ENCODE data around the gene LIME1.

GRCh38 chr20:63777614-63778013, 41.1 kb downstream of the LIME1 start:
- TF ChIP-seq CTCF (IDR thresholded peaks at IDR 0.05 in 2 of 3, conservative IDR thresholded peaks at IDR 0.05 in 1 of 3; ENCODE audit: borderline replicate concordance in 1 of 3, insufficient read depth in 1 of 3, low read depth in 2 of 3, low read length in 2 of 3) (no peak), SP1 (IDR thresholded peaks at IDR 0.05; ENCODE audit: low read depth) (no peak), POLR2A (IDR thresholded peaks at IDR 0.05; ENCODE audit: borderline replicate concordance, extremely low read depth, insufficient read depth, insufficient read length) (no peak), ATF3 (IDR thresholded peaks at IDR 0.05) (no peak), EZH2phosphoT487 (IDR thresholded peaks at IDR 0.05; ENCODE audit: borderline replicate concordance) (no peak), EZH2 (IDR thresholded peaks at IDR 0.05) (no peak), SIN3A (IDR thresholded peaks at IDR 0.05; ENCODE audit: low read depth) (no peak), ZFX (IDR thresholded peaks at IDR 0.05) (no peak), REST (IDR thresholded peaks at IDR 0.05; ENCODE audit: low read depth) (no peak)
